GM12873 (cell line): ENCODE results near the gene LRRIQ1.

Experiments used
- TF ChIP-seq, protein P1 (sequence below): IDR thresholded peaks from 2 replicates; pipeline ENCODE4 v1.5.1; 2012; ENCODE audit warnings: low read depth, mild to moderate bottlenecking, moderate library complexity, low read length, control low read depth; ENCODE audit not compliant: insufficient read depth; ENCODE audit errors: missing control alignments

The LRRIQ1 gene

DNA sequence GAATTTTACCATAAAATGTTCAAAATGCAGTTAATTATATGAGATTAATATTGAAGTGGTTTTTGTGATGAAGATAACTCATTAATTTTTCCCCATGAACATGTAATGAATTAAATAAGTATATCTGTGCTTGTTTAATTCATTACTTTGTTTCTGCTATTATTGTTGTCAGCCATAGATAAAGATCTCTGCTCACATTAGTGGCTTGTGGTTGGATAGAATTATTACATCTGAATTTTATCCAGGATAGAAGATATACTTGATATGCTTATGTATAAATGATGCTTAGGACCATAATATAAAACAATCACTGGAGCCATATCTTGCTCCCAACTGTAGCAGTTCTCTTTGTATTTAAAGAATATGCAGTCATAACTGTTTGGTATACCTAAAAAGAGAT lies 18.5 kb upstream of the LRRIQ1 start:
- TF ChIP-seq, protein P1, sequence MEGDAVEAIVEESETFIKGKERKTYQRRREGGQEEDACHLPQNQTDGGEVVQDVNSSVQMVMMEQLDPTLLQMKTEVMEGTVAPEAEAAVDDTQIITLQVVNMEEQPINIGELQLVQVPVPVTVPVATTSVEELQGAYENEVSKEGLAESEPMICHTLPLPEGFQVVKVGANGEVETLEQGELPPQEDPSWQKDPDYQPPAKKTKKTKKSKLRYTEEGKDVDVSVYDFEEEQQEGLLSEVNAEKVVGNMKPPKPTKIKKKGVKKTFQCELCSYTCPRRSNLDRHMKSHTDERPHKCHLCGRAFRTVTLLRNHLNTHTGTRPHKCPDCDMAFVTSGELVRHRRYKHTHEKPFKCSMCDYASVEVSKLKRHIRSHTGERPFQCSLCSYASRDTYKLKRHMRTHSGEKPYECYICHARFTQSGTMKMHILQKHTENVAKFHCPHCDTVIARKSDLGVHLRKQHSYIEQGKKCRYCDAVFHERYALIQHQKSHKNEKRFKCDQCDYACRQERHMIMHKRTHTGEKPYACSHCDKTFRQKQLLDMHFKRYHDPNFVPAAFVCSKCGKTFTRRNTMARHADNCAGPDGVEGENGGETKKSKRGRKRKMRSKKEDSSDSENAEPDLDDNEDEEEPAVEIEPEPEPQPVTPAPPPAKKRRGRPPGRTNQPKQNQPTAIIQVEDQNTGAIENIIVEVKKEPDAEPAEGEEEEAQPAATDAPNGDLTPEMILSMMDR = no peak

DNA sequence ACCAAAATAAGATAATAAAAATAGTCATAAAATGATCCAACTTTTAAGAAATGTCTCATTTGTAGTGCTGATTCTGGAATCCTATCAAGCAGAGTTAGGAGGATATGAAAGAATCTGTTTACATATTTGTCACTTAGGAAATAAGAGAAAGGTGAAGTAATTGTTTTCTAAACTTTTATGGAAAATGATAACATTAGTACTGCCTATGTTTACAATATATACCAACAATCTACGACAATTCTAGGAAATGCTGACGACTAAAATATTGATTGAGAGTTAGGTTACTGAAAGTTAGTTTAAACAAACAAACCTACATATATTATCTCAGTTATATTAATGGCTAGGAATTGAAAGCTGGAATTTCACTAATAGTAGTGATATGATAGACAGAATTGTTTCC lies 18.1 kb upstream of the LRRIQ1 start:
- TF ChIP-seq, protein P1 = no peak

DNA sequence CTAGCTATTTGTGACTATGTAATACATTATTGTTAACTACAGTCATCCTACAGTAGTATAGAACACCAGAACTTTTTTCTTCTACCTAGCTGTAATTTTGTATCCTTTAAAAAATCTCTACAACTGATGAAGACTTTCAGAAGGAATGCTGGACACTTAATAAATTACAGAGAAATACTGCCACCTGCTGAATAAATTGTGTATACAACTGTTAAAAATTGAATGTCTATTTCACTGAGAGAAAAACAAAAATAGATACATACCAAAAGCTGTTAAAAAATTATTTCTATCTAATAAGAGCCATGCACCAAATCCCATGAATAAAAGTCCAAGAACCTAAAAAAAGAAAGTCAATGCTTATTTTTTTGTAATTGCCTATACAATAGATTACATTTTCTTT lies 6.7 kb upstream of the LRRIQ1 start:
- TF ChIP-seq, protein P1 = peak; percentile 23

DNA sequence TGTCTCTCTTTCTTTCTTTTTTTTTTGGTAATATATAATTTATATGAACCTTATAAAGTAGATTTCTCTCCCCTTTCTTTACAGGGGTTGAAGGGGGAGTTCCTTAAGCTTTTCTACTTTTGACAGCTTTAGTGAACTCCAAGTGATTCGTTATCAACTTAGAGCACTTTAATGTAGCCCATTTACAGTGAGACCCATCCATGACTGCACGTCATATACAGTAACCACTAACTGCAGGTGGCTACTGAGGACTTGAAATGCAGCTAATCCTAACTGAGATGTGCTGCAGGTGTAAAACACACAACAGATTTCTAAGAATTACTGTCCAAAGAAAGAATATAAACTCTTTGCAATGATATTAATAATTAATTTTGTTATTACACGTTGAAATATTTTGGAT lies 582 bp downstream of the LRRIQ1 start:
- TF ChIP-seq, protein P1 = no peak

DNA sequence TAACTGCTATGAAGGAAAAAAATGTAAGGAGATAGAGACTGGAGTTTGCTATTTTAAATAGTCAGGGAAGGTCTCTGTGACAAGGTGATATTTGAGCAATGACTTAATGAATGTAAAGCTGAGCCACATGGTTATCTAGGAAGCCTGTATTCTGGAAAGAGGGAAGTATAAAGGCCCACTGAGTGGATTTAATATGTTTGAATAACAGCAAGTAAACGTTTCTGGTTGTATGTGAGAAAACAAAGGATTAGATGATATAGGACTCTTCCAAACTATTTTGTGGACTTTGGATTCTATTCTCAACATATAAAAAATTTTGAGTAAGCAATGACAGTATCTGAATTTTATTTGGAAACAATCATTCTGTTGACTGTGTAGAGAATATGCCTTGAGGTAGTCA lies 5.2 kb downstream of the LRRIQ1 start:
- TF ChIP-seq, protein P1 = no peak

DNA sequence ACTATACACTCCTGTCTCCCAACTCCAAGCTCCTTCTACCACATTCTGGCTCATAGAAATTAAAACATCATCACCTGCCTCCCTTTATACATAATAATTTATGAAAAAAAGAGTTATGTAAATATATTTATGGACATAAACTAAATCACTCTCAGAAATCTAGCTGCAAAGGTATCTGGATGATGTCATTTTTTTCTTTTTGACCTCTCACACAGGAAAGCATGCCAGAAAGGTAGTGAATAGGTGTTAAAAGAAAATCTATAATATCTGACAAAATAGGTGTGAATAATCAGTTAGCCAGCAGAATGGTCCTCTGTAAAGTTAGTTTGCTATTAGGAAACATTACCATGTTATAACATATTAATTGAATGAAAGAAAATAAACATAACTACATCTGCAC lies 7.7 kb downstream of the LRRIQ1 start:
- TF ChIP-seq, protein P1 = no peak

DNA sequence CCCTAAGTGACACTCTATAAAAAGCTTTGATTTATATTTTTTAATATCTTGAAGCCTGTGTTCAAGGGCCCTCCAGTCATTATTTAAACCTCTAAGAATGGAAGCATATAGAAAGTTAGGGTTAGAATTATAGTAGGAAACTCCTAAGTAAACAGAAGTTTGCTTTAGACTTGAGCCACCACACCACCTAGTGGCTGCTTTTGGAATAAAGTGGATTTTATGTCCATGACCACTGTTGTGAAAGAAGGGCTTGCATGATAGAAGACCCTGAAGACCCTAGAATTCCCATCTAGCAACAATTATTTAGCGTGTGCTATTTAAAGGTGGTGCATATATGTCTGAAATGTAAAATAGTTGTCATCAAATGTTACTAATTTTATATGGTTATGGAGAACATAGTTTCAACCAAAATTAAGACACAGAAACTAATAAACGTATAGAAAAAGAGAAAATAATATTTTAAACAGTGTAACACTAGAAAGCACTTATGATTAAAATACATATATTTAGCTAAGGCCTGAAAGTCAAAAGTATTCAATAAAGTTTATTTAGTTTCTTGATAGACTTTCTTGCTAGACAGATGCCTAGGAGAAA lies 21.3 kb downstream of the LRRIQ1 start:
- TF ChIP-seq, protein P1 = peak; percentile 80
